Measurements from ENCODE around the gene KIAA1328. TPM values are rescaled to one million over a fixed set of nuclear protein-coding genes. Genes with fewer than 3 reads are reported as not detected.
"Not testable (repeated sequence)": the region's sequence is repeated elsewhere in the genome, so short reads cannot be mapped to it uniquely, and the experiment has no call there.

The KIAA1328 gene
- total RNA-seq, 2 donors from 2014 or later, result 8.9 to 12.5 TPM

DNA sequence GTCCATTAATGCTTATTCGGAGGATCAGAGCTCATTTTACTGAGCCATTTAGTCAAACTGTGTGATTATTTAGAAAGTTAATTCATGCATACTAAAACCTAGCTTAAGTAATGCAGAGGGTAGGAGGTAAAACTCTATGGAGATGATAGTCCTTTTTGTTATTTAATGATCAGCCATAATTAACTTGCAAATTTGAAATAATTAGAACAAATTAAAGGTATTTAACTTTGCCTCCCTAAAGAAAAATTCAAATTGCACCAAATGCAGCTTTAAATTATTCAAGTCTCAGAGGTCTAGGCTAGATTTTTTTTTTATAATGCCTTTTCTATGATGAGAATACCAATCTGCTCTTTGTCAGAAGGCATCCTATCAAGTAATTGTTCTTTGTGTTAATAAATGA is 310.9 kb downstream of the KIAA1328 start:
- Mint-ChIP-seq H3K9me3 (peaks cover 5% of the 10 kb centered on the region), H3K4me1 (no peaks in the 10 kb centered on the region), H3K27me3 (no peaks in the 10 kb centered on the region), H3K36me3 (ENCODE audit: low read depth) (no peaks in the 10 kb centered on the region), H3K27ac (no peak overlapping the region), H3K4me3 (no peak overlapping the region)
- ATAC-seq (replicated peaks), result no peak

DNA sequence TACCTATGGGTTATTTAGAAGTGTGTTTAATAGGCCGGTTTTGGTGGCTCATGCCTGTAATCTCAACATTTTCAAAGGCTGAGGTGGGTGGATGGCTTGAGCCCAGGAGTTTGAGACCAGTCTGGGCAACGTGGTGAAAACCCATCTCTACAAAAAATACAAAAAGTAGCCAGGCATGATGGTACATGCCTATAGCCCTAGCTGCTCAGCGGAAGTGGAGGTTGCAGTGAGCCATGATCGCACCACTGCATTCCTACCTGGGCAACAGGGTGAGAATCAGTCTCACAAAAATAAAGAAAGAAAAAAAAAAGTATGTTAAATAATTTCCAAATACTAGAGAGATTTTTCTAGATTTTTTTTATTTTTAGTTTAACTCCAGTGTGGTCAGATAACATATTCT is 316.0 kb downstream of the KIAA1328 start:
- H3K36me3 Mint-ChIP-seq (ENCODE audit: low read depth), result no peaks in the 10 kb centered on the region
- no peaks in the 10 kb centered on the region for H3K27me3 Mint-ChIP-seq
- H3K4me3 Mint-ChIP-seq, result no peak overlapping the region
- H3K9me3 Mint-ChIP-seq, result peaks cover 6% of the 10 kb centered on the region
- H3K4me1 Mint-ChIP-seq, result no peaks in the 10 kb centered on the region
- H3K27ac Mint-ChIP-seq, result no peak overlapping the region
- ATAC-seq (replicated peaks), result no peak

DNA sequence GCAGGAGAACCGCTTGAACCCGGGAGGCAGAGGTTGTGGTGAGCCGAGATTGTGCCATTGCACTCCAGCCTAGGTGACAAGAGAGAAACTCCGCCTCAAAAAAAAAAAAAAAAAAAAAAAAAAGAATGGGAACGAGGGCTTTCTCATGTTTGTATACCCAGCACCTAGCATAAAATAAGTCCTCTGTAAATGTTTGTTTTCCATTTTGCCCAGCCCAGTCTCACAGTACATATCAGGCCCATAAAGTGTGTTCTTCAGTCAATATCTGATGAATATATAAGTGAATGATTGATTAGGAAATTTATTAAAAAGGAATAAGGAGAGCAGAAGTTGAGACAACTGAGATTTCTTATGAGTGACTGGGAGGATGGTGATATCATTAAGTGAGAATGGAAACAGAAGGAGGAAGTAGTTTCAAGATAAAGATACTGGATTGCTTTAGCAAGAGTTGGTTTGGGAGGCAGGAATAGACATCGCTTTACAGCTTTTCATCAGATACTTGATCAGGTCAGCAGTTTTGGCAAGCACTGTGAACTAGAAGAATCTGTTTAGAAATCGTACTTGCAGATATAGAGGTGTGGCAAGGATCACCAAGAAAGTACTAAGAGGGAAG is 327.5 kb downstream of the KIAA1328 start:
- no peaks in the 10 kb centered on the region for H3K27me3 Mint-ChIP-seq
- H3K9me3 Mint-ChIP-seq, result no peaks in the 10 kb centered on the region
- no peak overlapping the region for H3K27ac Mint-ChIP-seq
- H3K36me3 Mint-ChIP-seq (ENCODE audit: low read depth), result no peaks in the 10 kb centered on the region
- H3K4me1 Mint-ChIP-seq, result no peaks in the 10 kb centered on the region
- ATAC-seq (replicated peaks), result no peak
- H3K4me3 Mint-ChIP-seq, result no peak overlapping the region

DNA sequence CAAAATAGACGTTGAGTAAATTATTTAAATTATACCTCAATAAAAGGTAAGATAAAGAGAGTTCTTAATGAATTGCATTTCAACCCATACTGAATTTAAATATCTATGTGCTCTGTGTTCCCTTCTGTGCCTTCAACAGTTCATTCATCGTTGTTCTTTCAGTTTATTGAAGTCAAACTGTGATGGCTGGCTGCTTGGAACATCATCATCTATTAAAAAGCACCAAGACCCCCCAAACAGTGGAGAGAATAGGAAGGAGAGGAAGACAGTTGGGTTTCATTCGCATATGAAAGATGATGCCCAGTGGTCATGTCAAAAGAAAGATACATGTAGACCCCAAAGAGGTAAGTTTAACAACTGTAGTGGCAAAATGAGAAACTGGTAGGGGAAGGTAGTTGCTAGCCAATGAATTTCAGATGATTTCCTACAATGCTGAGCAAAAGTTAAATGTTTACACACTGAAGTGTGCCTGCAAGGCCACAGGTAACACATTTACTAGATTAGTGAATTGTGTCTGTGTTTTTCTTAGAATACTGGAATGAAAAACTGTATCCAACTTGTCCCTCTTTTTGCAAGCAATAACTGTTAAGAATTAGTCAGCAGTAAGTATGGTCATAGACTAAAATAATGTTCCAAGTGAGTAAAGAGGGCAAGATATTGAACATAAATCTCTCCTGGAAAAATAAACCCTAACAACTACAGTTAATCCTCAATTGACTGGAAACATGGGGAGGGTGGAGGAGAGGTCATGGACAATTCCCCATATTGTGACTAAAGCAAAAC is 331.3 kb downstream of the KIAA1328 start:
- H3K27me3 Mint-ChIP-seq, result no peaks in the 10 kb centered on the region
- H3K4me3 Mint-ChIP-seq, result no peak overlapping the region
- no peak for ATAC-seq (replicated peaks)
- no peaks in the 10 kb centered on the region for H3K4me1 Mint-ChIP-seq
- H3K36me3 Mint-ChIP-seq (ENCODE audit: low read depth), result peaks cover 10% of the 10 kb centered on the region
- no peaks in the 10 kb centered on the region for H3K9me3 Mint-ChIP-seq
- H3K27ac Mint-ChIP-seq, result no peak overlapping the region

DNA sequence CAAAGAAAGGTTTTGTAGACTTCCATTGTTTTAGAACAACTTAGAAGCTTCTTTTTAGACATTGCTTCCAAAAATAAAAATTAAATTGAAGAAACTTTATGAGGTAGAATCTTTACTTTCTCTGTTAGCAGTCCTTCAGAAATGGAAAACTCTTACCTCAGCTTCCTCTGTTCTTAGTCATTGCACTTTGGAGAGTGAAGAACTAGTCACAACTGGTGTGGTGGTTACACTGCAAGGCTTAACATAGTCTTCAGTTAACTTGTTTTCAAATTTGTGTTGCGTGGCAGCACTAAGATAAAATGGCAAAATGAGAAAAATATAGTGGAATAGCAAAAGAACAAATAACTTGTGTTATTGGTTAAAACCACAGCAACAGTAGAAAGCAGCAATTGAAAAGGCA is 332.6 kb downstream of the KIAA1328 start:
- Mint-ChIP-seq H3K9me3 (no peaks in the 10 kb centered on the region), H3K27ac (no peak overlapping the region)

DNA sequence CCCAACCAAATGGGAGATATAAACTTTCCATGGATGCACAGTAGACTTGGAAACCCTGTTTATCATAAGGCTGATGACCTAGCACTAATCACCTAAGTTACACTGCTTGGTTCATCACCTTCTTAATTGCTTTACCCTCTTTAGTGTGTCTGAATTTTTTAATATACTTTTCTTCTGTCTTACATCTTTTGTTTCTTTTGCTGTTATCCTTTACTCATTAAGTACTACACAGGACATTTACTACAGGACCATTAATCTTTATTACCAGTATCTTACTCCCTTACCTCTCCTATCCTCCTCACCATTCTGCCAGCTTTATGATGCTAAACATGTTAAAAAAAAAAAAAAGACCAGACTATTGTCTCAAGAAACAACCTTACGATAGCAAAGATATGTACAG is 333.6 kb downstream of the KIAA1328 start:
- Mint-ChIP-seq H3K36me3 (ENCODE audit: low read depth) (peaks cover 10% of the 10 kb centered on the region), H3K27ac (no peak overlapping the region), H3K4me3 (no peak overlapping the region), H3K9me3 (no peaks in the 10 kb centered on the region), H3K27me3 (no peaks in the 10 kb centered on the region), H3K4me1 (no peaks in the 10 kb centered on the region)
- ATAC-seq (replicated peaks), result no peak

More for the DNA sequence above, 332.6 kb downstream of the KIAA1328 start:
- Mint-ChIP-seq H3K4me1 (no peaks in the 10 kb centered on the region), H3K27me3 (no peaks in the 10 kb centered on the region), H3K36me3 (ENCODE audit: low read depth) (peaks cover 10% of the 10 kb centered on the region), H3K4me3 (no peak overlapping the region)
- ATAC-seq (replicated peaks), result no peak

DNA sequence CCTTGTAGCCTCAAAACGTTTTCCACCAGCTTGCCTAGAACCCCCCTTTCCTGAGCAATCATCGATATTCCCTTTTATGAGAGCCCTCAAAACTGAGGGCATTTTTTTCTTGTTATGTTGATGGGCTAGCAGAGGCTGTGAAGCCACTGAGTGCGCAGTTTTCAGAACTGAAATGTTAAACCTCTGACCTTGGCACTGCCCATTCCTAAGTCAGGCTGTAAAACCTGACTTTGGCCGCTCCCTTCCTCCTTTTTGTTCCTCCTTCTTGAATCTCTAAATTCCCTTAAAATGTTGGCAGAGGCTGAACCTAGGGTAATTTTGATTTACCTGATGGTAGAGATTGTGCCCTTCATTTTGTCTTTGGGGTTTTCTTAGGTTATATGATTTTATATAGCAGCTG is 334.2 kb downstream of the KIAA1328 start:
- no peak for ATAC-seq (replicated peaks)
- no peak overlapping the region for H3K4me3 Mint-ChIP-seq
- H3K27me3 Mint-ChIP-seq, result no peaks in the 10 kb centered on the region
- H3K27ac Mint-ChIP-seq, result no peak overlapping the region
- no peaks in the 10 kb centered on the region for H3K9me3 Mint-ChIP-seq
- peaks cover 10% of the 10 kb centered on the region for H3K36me3 Mint-ChIP-seq (ENCODE audit: low read depth)
- H3K4me1 Mint-ChIP-seq, result no peaks in the 10 kb centered on the region

DNA sequence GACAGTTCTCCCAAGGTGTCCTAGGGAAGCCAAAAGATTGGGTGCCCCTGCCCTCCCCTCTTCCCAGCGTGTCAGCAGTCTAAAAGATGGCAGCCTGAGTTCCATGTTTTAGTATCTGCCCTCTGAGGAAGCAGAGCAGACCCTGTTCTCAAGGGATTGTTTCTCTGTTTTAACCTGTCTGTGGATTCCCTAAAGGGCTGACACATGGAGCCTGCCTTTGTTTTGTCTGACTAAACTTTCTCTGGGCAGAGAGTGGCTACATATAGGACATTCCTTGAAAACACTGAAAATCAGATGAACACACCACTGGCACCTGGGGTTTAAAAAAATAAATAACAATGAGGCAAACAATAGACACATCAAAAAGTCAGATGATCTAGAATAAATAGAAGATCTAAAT is 337.6 kb downstream of the KIAA1328 start:
- Mint-ChIP-seq H3K27me3 (no peaks in the 10 kb centered on the region), H3K9me3 (no peaks in the 10 kb centered on the region), H3K4me1 (no peaks in the 10 kb centered on the region), H3K36me3 (ENCODE audit: low read depth) (peaks cover 10% of the 10 kb centered on the region), H3K27ac (no peak overlapping the region), H3K4me3 (no peak overlapping the region)
- no peak for ATAC-seq (replicated peaks)

DNA sequence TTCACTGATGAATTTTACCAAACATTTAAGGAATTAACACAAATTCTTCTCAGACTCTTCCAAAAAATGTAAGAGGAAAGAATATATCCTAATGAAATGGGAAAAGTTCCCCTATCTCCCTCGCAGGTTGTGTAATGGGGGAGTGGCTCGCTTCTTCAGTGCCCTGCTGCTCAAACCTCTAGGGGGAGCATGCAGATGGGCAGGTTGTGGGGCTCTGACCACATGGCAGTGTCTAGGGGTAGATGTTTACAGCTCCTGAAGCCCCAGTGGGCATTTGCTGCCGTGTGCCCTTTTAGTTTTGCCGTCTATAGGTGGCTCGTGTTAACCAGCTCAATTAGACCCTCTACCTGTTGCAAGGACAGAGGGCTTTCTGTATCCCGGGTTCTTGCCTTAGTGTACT is 338.0 kb downstream of the KIAA1328 start:
- not testable (repeated sequence) for H3K9me3 Mint-ChIP-seq; ATAC-seq (replicated peaks); H3K4me1 Mint-ChIP-seq; H3K4me3 Mint-ChIP-seq; H3K27ac Mint-ChIP-seq; H3K36me3 Mint-ChIP-seq (ENCODE audit: low read depth); H3K27me3 Mint-ChIP-seq

DNA sequence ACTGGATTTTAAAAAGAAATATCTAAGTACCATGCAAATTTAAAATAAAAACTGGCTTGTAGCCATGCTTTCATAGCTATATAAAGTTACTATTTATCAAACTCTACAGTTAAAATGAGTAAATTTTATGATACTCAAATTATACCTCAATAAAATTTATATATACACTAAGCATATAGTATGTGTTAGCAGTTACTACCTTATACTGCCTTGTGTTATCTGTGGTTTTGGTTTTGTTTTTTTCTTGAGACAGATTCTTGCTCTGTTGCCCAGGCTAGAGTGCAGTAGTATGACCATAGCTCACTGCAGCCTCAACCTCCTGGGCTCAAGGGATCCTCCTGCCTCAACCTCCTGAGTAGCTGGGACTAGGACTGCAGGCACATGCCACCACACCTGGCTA is 342.1 kb downstream of the KIAA1328 start:
- no peak overlapping the region for H3K4me3 Mint-ChIP-seq
- no peaks in the 10 kb centered on the region for H3K4me1 Mint-ChIP-seq
- no peaks in the 10 kb centered on the region for H3K9me3 Mint-ChIP-seq
- no peaks in the 10 kb centered on the region for H3K27me3 Mint-ChIP-seq
- no peak for ATAC-seq (replicated peaks)
- H3K27ac Mint-ChIP-seq, result no peak overlapping the region
- H3K36me3 Mint-ChIP-seq (ENCODE audit: low read depth), result peaks cover 19% of the 10 kb centered on the region

DNA sequence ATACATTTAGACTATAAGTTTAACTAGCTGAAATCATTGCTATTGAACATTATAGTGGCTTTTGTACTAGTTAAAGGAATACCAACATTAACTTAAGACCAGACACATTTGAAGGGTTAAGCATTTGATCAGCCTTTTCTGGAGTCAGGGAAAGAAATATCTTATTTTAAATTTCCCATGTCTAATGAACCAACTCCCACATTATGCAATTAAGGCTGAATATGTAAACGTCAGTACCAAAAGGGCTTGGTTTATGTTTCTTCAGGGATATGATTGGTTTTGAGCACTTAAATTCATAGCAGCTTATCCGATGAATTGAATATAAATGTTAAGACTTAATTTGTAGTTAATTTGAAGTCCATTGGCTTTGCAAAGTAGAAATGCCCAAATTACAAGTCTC is 344.5 kb downstream of the KIAA1328 start:
- no peaks in the 10 kb centered on the region for H3K9me3 Mint-ChIP-seq
- H3K4me3 Mint-ChIP-seq, result no peak overlapping the region
- H3K4me1 Mint-ChIP-seq, result no peaks in the 10 kb centered on the region
- no peak for ATAC-seq (replicated peaks)
- no peaks in the 10 kb centered on the region for H3K27me3 Mint-ChIP-seq
- H3K36me3 Mint-ChIP-seq (ENCODE audit: low read depth), result peaks cover 19% of the 10 kb centered on the region
- no peak overlapping the region for H3K27ac Mint-ChIP-seq

DNA sequence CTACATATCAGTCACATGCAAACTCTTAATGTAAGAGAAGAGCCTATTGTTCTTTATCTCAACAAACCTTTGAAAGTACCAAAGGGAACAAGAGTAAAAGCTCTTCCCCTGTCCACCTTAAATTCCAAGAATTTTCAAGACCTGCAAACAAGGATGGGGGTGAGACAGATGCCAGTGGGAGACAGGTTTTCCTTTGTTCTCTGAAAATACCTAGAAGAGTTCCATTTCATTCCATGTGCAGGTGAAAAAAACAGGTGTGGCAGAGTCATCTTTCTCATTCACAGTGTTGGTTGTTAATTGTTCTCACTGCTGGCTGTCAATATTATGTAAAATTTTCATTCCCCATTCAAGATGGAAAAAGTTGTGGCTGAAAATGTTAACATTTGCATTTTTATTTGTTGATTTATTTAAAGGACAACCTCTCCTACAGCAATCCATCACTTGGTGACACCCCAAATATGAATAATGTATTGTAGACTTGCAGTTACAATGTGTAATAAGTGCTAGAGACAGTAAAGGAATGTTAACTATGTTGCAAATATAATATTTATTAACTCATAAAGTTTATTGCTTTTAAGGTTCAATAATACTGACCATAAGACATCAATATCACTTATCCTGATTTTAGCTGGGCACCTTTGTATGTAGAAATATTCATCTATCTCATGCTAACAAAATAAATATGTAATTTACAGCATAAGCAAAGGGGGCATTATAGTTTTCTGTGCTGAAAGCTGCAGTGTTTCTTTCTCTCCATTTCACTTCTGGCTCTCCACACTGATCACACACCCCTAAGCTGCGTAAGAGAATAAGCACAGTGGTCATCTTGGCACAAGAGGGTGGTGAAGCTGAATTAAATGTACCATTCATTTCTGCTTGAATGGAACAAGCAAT is 347.0 kb downstream of the KIAA1328 start:
- Mint-ChIP-seq H3K9me3 (no peaks in the 10 kb centered on the region), H3K36me3 (ENCODE audit: low read depth) (peaks cover 19% of the 10 kb centered on the region), H3K27me3 (no peaks in the 10 kb centered on the region), H3K27ac (no peak overlapping the region), H3K4me1 (no peaks in the 10 kb centered on the region), H3K4me3 (no peak overlapping the region)
- ATAC-seq (replicated peaks), result no peak

DNA sequence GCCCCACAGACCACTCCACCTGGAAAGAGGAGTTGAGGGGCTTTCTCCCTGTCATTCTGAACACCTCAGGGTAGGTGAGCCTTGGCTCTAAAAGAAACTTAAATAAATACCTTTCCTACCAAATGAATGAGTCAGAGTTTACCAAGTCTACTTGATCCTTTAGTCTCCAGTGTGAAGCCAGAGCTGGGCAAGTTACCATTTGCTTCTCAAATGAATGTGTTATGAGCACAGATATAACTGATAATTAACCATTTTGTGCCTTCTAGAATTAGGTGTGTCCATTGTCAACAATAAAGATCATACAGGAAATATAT is 347.7 kb downstream of the KIAA1328 start:
- no peaks in the 10 kb centered on the region for H3K27me3 Mint-ChIP-seq
- no peaks in the 10 kb centered on the region for H3K4me1 Mint-ChIP-seq
- H3K27ac Mint-ChIP-seq, result no peak overlapping the region
- no peak for ATAC-seq (replicated peaks)
- peaks cover 19% of the 10 kb centered on the region for H3K36me3 Mint-ChIP-seq (ENCODE audit: low read depth)
- H3K9me3 Mint-ChIP-seq, result no peaks in the 10 kb centered on the region
- no peak overlapping the region for H3K4me3 Mint-ChIP-seq

DNA sequence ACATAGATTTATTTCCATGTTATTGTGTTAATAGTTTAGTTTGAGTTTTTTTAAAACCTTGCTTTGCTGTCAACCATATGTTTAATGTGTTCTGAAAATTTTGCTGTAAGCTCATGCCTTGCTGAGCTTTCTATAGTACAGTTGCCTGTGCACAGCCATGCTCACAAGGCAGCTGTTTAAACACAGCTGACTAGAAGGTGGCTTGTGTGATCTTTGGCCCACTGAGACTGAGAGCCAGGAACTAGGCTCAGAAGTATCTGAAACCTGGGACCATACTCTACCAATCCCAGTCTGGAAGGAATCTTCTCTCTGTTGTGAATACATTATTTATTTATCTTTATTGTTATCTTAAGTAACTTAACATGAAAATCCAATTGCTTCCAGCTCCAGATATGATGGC is 350.5 kb downstream of the KIAA1328 start:
- no peak overlapping the region for H3K27ac Mint-ChIP-seq
- peaks cover 11% of the 10 kb centered on the region for H3K36me3 Mint-ChIP-seq (ENCODE audit: low read depth)
- no peaks in the 10 kb centered on the region for H3K27me3 Mint-ChIP-seq
- no peaks in the 10 kb centered on the region for H3K9me3 Mint-ChIP-seq
- no peaks in the 10 kb centered on the region for H3K4me1 Mint-ChIP-seq
- H3K4me3 Mint-ChIP-seq, result no peak overlapping the region
- ATAC-seq (replicated peaks), result no peak

DNA sequence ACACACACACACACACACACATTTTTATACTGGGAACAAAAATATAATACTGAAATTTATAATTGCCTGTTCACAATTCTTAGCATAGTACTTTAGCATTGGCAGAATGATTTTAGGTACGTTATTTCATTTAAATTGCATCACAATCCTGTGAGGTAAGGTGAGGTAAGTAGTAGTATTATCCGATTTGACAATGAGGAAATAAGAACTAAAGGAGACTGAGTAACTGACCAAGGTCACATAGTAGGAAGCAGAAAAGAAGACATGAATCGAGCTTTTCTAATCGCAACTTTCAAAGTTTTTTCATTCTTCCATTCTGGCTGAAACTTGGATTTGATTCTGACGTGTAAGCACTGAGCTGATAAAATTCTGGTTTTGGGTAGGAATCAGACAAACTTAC is 351.2 kb downstream of the KIAA1328 start:
- Mint-ChIP-seq H3K4me3 (no peak overlapping the region), H3K27ac (no peak overlapping the region), H3K4me1 (no peaks in the 10 kb centered on the region), H3K9me3 (no peaks in the 10 kb centered on the region), H3K27me3 (no peaks in the 10 kb centered on the region), H3K36me3 (ENCODE audit: low read depth) (peaks cover 4% of the 10 kb centered on the region)
- ATAC-seq (replicated peaks), result no peak

All from activated T-helper 17 cell treated with anti-CD3 and anti-CD28 coated beads, Interleukin-2, amount 50 U/mL, for 72 hours (primary cell).